NCI-H748 treated with DMSO at 0.1 percent for 48 hours (cell line): ENCODE measurements around the gene SYS1.
A peak's percentile ranks its signal among the peaks of the same experiment; 100 is the strongest.

Source experiments
- DNase-seq: peaks from one replicate; lab custom pipeline; 2025; lab: John Stamatoyannopoulos, UW

Gene SYS1

GRCh38 chr20:45355209-45356084 lies 7.5 kb upstream of the SYS1 start:
- no peak for DNase-seq

- DNase-seq, result no peak
Measured at GRCh38 chr20:45358282-45359068, 4.5 kb upstream of the SYS1 start.

GRCh38 chr20:45359069-45359405 lies 3.9 kb upstream of the SYS1 start:
- DNase-seq, result no peak

- DNase-seq, result no peak
Measured at GRCh38 chr20:45359406-45360148, 3.4 kb upstream of the SYS1 start.

GRCh38 chr20:45361793-45362192 lies 1.2 kb upstream of the SYS1 start:
- no peak for DNase-seq

- no peak for DNase-seq
Measured at GRCh38 chr20:45363611-45364492, 896 bp downstream of the SYS1 start.

GRCh38 chr20:45365444-45365970 lies 2.6 kb downstream of the SYS1 start:
- no peak for DNase-seq

GRCh38 chr20:45366192-45366591 lies 3.2 kb downstream of the SYS1 start:
- DNase-seq, result no peak

GRCh38 chr20:45366631-45367030 lies 3.7 kb downstream of the SYS1 start:
- DNase-seq, result no peak

GRCh38 chr20:45367126-45367525 lies 4.2 kb downstream of the SYS1 start:
- no peak for DNase-seq

- DNase-seq, result no peak
Measured at GRCh38 chr20:45368221-45368980, 5.4 kb downstream of the SYS1 start.

GRCh38 chr20:45370571-45371160 lies 7.7 kb downstream of the SYS1 start:
- no peak for DNase-seq

- DNase-seq, result no peak
Measured at GRCh38 chr20:45372241-45372640, 9.3 kb downstream of the SYS1 start.

GRCh38 chr20:45372646-45373352 lies 9.8 kb downstream of the SYS1 start:
- DNase-seq, result no peak

- peak; percentile 57 for DNase-seq
Measured at GRCh38 chr20:45373353-45374100, 10.6 kb downstream of the SYS1 start.

GRCh38 chr20:45374101-45374467 lies 11.1 kb downstream of the SYS1 start:
- DNase-seq, result no peak

- DNase-seq, result no peak
Measured at GRCh38 chr20:45374966-45375365, 12.0 kb downstream of the SYS1 start.

GRCh38 chr20:45377269-45377668 lies 14.3 kb downstream of the SYS1 start:
- DNase-seq, result no peak

GRCh38 chr20:45378191-45378590 lies 15.2 kb downstream of the SYS1 start, which contains the start of gene TP53TG5:
TSS of gene TP53TG5 (minus strand) at chr20:45378325. CDS start at chr20:45378236, 89 bp downstream.
- no peak for DNase-seq
